HG02884 (cell line): ENCODE data around the gene CRYL1.

Experiments used
- ATAC-seq: cut with Tn5 transposase; IDR thresholded peaks from one replicate; pipeline ENCODE4 v1.9.1; 2021; ENCODE audit warnings: mild to moderate bottlenecking, moderate library complexity; ENCODE audit not compliant: unreplicated experiment

CRYL1 gene

GRCh38 chr13:20528452-20528851 lies 2.8 kb upstream of the CRYL1 start:
- peak; percentile 32 for ATAC-seq

- ATAC-seq = no peak
These were observed 1.0 kb upstream of the CRYL1 start for GRCh38 chr13:20526664-20527063.

GRCh38 chr13:20525144-20525600 lies 485 bp downstream of the CRYL1 start:
- ATAC-seq = peak; percentile 18

GRCh38 chr13:20521364-20522115 lies 4.1 kb downstream of the CRYL1 start:
- ATAC-seq = no peak

GRCh38 chr13:20519875-20520274 lies 5.8 kb downstream of the CRYL1 start:
- no peak for ATAC-seq

- no peak for ATAC-seq
These were observed 7.0 kb downstream of the CRYL1 start for GRCh38 chr13:20518660-20519100.

- ATAC-seq = no peak
These were observed 10.8 kb downstream of the CRYL1 start for GRCh38 chr13:20514866-20515265.

GRCh38 chr13:20513466-20513995 lies 12.1 kb downstream of the CRYL1 start:
- ATAC-seq = no peak

- no peak for ATAC-seq
These were observed 13.5 kb downstream of the CRYL1 start for GRCh38 chr13:20512042-20512683.

- no peak for ATAC-seq
These were observed 19.0 kb downstream of the CRYL1 start for GRCh38 chr13:20506696-20507095.

- no peak for ATAC-seq
These were observed 20.0 kb downstream of the CRYL1 start for GRCh38 chr13:20505405-20506366.

- no peak for ATAC-seq
These were observed 22.3 kb downstream of the CRYL1 start for GRCh38 chr13:20503088-20504083.

- ATAC-seq = no peak
These were observed 24.1 kb downstream of the CRYL1 start for GRCh38 chr13:20501592-20501991.

- ATAC-seq = no peak
These were observed 24.5 kb downstream of the CRYL1 start for GRCh38 chr13:20501120-20501519.

GRCh38 chr13:20499986-20500385 lies 25.7 kb downstream of the CRYL1 start:
- no peak for ATAC-seq

- no peak for ATAC-seq
These were observed 27.0 kb downstream of the CRYL1 start for GRCh38 chr13:20498659-20499058.

GRCh38 chr13:20498129-20498528 lies 27.5 kb downstream of the CRYL1 start:
- no peak for ATAC-seq

- ATAC-seq = no peak
These were observed 28.5 kb downstream of the CRYL1 start for GRCh38 chr13:20497006-20497775.
